ENCODE data around the gene OR10H4. TPM values are rescaled to one million over a fixed set of nuclear protein-coding genes. Genes with fewer than 3 reads are reported as not detected.

The OR10H4 gene
- total RNA-seq, 1 donor from 2014 or later: not detected

DNA sequence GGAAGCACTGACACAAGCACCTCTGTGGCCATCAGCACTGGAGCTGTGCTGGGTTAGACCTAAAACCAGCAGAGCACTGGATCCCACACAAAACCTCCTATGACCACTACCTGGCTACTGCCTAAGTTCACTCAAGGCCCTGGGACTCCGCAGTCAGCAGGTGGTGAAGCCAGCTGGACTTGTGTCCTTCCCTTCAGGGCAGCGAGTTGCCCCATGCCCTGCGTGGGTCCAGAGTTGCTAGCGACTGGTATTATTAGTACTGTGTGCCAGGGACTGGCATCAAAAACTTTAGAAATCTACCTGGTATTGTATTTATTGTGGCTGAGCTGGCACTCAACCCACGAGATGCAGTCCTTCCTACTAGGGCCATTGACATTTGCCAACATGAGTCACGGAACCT, 6.0 kb downstream of the OR10H4 start:
- Histone ChIP-seq H3K79me2 (ENCODE audit: insufficient read depth, low read length) (no peaks in the 10 kb centered on the region), H3K4me3 (ENCODE audit: insufficient read depth, low read depth, low read length) (no peak overlapping the region), H3K27me3 (ENCODE audit: insufficient read depth, low read length) (no peaks in the 10 kb centered on the region), H4K20me1 (ENCODE audit: insufficient read depth, low read length) (no peaks in the 10 kb centered on the region), H3K36me3 (ENCODE audit: insufficient read depth, low read length) (no peaks in the 10 kb centered on the region), H2AFZ (ENCODE audit: low read depth, low read length) (no peak overlapping the region), H3K27ac (ENCODE audit: low read depth, low read length) (no peak overlapping the region), H3K4me2 (ENCODE audit: low read length) (no peak overlapping the region), H3K4me1 (ENCODE audit: insufficient read depth, low read length) (no peaks in the 10 kb centered on the region), H3K9ac (ENCODE audit: low read length) (no peak overlapping the region), H3K9me3 (ENCODE audit: insufficient read depth, low read depth, low read length) (no peaks in the 10 kb centered on the region)
- TF ChIP-seq EZH2 (IDR thresholded peaks at IDR 0.05; ENCODE audit: insufficient read depth, low read length): no peak
- Mint-ChIP-seq H3K4me1 (ENCODE audit: low read depth, unreplicated experiment) (no peaks in the 10 kb centered on the region), H3K27ac (ENCODE audit: unreplicated experiment) (no peak overlapping the region), H3K9me3 (ENCODE audit: unreplicated experiment) (peaks cover 4% of the 10 kb centered on the region), H3K27me3 (ENCODE audit: low read depth, unreplicated experiment) (no peaks in the 10 kb centered on the region), H3K36me3 (ENCODE audit: low read depth, unreplicated experiment) (no peaks in the 10 kb centered on the region), H3K4me3 (ENCODE audit: unreplicated experiment) (no peak overlapping the region)
- FAIRE-seq (no peak), DNase-seq (ENCODE audit: low read depth) (no peak)

DNA sequence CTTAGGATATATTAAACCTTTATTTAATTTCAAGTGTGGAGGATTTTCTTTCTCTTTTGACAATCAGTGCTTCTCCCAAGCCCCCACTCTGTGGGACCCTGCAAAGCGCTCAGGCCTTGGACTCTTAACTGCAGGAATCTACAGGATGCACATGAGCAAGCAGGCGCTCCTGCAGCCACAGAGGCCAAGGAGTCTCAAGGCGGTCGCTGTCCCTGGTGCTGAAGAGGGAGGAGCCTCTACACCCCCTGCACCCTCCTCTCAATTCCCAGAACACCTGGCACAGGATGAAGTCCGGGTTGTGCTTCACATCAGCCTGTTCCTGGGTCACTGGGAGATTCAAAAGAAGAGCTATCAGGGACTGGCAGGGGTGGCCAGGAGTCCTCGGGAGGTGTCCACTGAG, 13.5 kb downstream of the OR10H4 start:
- H3K4me1 ChIP-seq (ENCODE audit: insufficient read depth, low read length): no peaks in the 10 kb centered on the region
- H3K79me2 ChIP-seq (ENCODE audit: insufficient read depth, low read length): no peaks in the 10 kb centered on the region
- H3K9ac ChIP-seq (ENCODE audit: low read length): no peak overlapping the region
- H2AFZ ChIP-seq (ENCODE audit: low read depth, low read length): no peak overlapping the region
- no peak for DNase-seq (ENCODE audit: low read depth)
- no peak overlapping the region for H3K4me2 ChIP-seq (ENCODE audit: low read length)
- Mint-ChIP-seq H3K27me3 (ENCODE audit: low read depth, unreplicated experiment) (no peaks in the 10 kb centered on the region), H3K9me3 (ENCODE audit: unreplicated experiment) (peaks cover 27% of the 10 kb centered on the region), H3K27ac (ENCODE audit: unreplicated experiment) (no peak overlapping the region), H3K4me1 (ENCODE audit: low read depth, unreplicated experiment) (no peaks in the 10 kb centered on the region), H3K4me3 (ENCODE audit: unreplicated experiment) (no peak overlapping the region), H3K36me3 (ENCODE audit: low read depth, unreplicated experiment) (no peaks in the 10 kb centered on the region)
- peaks cover 8% of the 10 kb centered on the region for H3K9me3 ChIP-seq (ENCODE audit: insufficient read depth, low read depth, low read length)
- no peak overlapping the region for H3K27ac ChIP-seq (ENCODE audit: low read depth, low read length)
- TF ChIP-seq EZH2 (IDR thresholded peaks at IDR 0.05; ENCODE audit: insufficient read depth, low read length): no peak
- TF ChIP-seq, protein P1, sequence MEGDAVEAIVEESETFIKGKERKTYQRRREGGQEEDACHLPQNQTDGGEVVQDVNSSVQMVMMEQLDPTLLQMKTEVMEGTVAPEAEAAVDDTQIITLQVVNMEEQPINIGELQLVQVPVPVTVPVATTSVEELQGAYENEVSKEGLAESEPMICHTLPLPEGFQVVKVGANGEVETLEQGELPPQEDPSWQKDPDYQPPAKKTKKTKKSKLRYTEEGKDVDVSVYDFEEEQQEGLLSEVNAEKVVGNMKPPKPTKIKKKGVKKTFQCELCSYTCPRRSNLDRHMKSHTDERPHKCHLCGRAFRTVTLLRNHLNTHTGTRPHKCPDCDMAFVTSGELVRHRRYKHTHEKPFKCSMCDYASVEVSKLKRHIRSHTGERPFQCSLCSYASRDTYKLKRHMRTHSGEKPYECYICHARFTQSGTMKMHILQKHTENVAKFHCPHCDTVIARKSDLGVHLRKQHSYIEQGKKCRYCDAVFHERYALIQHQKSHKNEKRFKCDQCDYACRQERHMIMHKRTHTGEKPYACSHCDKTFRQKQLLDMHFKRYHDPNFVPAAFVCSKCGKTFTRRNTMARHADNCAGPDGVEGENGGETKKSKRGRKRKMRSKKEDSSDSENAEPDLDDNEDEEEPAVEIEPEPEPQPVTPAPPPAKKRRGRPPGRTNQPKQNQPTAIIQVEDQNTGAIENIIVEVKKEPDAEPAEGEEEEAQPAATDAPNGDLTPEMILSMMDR (IDR thresholded peaks at IDR 0.05; ENCODE audit: insufficient read depth, low read depth, low read length): no peak
- no peaks in the 10 kb centered on the region for H3K27me3 ChIP-seq (ENCODE audit: insufficient read depth, low read length)
- no peaks in the 10 kb centered on the region for H4K20me1 ChIP-seq (ENCODE audit: insufficient read depth, low read length)
- H3K36me3 ChIP-seq (ENCODE audit: insufficient read depth, low read length): no peaks in the 10 kb centered on the region
- FAIRE-seq: no peak
- H3K4me3 ChIP-seq (ENCODE audit: insufficient read depth, low read depth, low read length): no peak overlapping the region

DNA sequence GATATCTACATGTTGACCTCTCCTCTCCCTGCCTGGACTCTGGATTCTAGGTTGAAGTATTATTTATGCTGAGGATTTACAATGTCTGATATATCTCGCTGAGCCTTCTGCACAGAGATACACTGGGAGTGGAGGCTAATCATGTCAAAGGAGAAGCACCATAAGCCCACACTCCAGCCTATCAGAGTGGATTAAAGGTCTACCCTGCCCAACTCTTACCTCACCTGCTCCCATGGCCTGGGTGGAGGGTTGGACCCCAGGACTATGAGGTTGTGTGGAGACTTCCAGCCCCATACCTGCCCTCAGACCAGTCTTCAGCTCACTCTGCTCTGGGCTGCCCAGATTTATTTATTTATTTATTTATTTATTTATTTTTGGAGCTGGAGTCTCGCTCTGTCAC, 15.4 kb downstream of the OR10H4 start:
- TF ChIP-seq, protein P1 (IDR thresholded peaks at IDR 0.05; ENCODE audit: insufficient read depth, low read depth, low read length): no peak
- TF ChIP-seq EZH2 (IDR thresholded peaks at IDR 0.05; ENCODE audit: insufficient read depth, low read length): no peak
- Histone ChIP-seq H3K4me1 (ENCODE audit: insufficient read depth, low read length) (no peaks in the 10 kb centered on the region), H3K27me3 (ENCODE audit: insufficient read depth, low read length) (no peaks in the 10 kb centered on the region), H4K20me1 (ENCODE audit: insufficient read depth, low read length) (no peaks in the 10 kb centered on the region), H3K9ac (ENCODE audit: low read length) (no peak overlapping the region), H3K4me2 (ENCODE audit: low read length) (no peak overlapping the region), H2AFZ (ENCODE audit: low read depth, low read length) (no peak overlapping the region), H3K9me3 (ENCODE audit: insufficient read depth, low read depth, low read length) (peaks cover 8% of the 10 kb centered on the region), H3K27ac (ENCODE audit: low read depth, low read length) (no peak overlapping the region), H3K4me3 (ENCODE audit: insufficient read depth, low read depth, low read length) (no peak overlapping the region), H3K36me3 (ENCODE audit: insufficient read depth, low read length) (no peaks in the 10 kb centered on the region), H3K79me2 (ENCODE audit: insufficient read depth, low read length) (no peaks in the 10 kb centered on the region)
- DNase-seq (ENCODE audit: low read depth) (no peak), FAIRE-seq (no peak)
- H3K4me1 Mint-ChIP-seq (ENCODE audit: low read depth, unreplicated experiment): no peaks in the 10 kb centered on the region
- H3K27me3 Mint-ChIP-seq (ENCODE audit: low read depth, unreplicated experiment): no peaks in the 10 kb centered on the region
- no peaks in the 10 kb centered on the region for H3K36me3 Mint-ChIP-seq (ENCODE audit: low read depth, unreplicated experiment)
- peaks cover 25% of the 10 kb centered on the region for H3K9me3 Mint-ChIP-seq (ENCODE audit: unreplicated experiment)
- H3K4me3 Mint-ChIP-seq (ENCODE audit: unreplicated experiment): no peak overlapping the region
- H3K27ac Mint-ChIP-seq (ENCODE audit: unreplicated experiment): no peak overlapping the region

Measured in astrocyte (in vitro differentiated cells and primary cell).